Measurements from ENCODE around the gene IGFBP4.

Gene IGFBP4

DNA sequence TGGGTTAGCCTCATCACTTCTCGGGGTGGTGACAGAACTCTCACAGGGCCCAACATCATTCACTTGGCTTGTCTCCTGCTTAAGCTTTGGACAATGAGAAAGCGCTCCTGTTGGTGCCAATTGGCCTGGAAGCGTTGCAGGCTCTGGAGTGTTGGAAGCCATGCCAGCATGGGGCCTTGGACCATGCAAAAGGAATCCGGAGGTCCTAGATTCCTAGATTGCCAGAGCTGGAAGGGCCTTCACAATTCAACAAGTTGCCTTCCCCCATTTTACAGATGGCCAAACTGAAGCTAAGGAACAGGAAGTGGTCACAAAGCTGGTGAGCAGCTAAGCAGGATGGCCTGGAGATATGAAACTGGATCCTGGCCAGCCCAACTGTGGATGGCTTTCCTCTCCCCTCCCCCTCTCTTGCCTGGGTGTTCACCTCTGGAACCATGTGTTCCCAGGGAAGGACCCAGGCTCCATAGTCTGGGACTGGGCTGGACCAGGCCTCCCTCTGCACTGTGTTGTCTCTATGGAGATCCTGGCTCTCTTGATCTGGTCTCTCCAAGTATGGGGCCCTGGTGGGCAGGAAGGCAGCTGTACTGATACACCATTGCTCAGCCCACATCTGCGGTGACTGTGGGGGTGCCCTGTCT is 6.0 kb upstream of the IGFBP4 start:
- no peaks in the 10 kb centered on the region for H3K36me3 Mint-ChIP-seq (ENCODE audit: insufficient read depth)
- H3K4me1 Mint-ChIP-seq, result peaks cover 4% of the 10 kb centered on the region
- ATAC-seq (replicated peaks; ENCODE audit: extremely low read depth, poor library complexity, severe bottlenecking) (no peak), DNase-seq (ENCODE audit: low spot score in 2 of 2) (no peak)
- H3K4me3 Mint-ChIP-seq, result no peak overlapping the region
- no peak overlapping the region for H3K27ac Mint-ChIP-seq (ENCODE audit: low read depth)
- H3K27me3 Mint-ChIP-seq, result no peaks in the 10 kb centered on the region
- H3K9me3 Mint-ChIP-seq, result no peaks in the 10 kb centered on the region

DNA sequence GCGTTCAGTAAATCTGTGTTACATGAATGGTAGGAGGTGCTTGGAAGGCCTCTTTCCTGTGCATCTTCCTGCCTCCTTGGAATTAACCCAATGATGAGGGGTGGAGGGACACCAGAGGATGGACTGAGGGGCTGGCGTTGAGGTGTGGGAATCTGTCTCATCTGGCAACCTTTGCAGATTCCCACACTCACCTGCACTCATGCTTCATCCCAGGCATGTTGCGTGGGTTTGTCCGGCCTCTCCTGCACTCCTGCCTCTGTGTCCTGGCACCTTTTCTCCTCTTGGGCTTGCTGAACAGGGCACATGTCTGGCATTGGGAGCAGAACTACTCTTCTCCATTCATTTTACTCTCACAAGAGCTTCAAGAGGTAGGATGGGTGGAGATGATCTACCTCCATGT is 3.1 kb upstream of the IGFBP4 start:
- H3K36me3 Mint-ChIP-seq (ENCODE audit: insufficient read depth), result peaks cover 14% of the 10 kb centered on the region
- H3K27me3 Mint-ChIP-seq, result no peaks in the 10 kb centered on the region
- no peaks in the 10 kb centered on the region for H3K9me3 Mint-ChIP-seq
- H3K4me1 Mint-ChIP-seq, result peaks cover 15% of the 10 kb centered on the region
- no peak for ATAC-seq (replicated peaks; ENCODE audit: extremely low read depth, poor library complexity, severe bottlenecking)
- no peak for DNase-seq (ENCODE audit: low spot score in 2 of 2)
- no peak overlapping the region for H3K27ac Mint-ChIP-seq (ENCODE audit: low read depth)
- H3K4me3 Mint-ChIP-seq, result no peak overlapping the region

DNA sequence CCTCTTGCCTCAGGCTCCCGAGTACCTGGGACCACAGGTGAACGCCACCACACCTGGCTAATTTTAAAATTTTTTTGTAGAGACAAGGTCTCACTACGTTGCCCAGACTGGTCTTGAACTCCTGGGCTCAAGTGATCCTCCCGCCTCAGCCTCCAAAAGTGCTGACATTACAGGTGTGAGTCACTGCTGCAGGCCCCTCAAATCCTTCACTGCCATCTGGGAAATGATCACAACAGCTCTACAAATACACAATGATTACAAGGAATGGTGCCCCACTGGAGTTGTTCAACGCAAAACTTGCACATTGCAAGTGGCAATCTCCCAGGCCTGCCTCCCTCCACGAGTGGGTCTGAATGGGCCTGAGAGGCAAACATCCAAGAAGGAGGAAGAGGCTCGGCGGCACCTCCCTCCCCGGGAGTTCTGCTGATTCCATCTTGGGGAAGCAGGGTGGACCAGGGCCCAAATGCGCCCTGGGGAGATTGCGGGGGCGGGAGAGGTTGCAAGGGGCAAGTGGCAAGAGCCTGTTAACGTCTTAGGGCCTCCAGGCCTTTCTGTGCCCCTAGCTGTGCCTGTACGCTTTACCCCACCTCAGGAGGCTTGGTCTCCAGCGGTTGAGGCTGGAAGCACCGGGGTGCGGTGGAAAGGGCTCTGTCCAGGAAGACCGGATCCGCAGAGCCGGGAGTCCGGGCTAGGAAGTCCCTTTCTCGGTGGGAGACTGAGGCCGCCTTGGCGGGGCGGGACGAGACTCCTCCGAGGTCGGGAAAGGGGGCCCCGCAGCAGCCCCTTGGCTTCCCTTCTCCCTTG is 656 bp upstream of the IGFBP4 start:
- H3K27me3 Mint-ChIP-seq, result no peaks in the 10 kb centered on the region
- peak overlapping the region; percentile 81 for H3K4me3 Mint-ChIP-seq
- peaks cover 23% of the 10 kb centered on the region for H3K4me1 Mint-ChIP-seq
- peaks cover 16% of the 10 kb centered on the region for H3K36me3 Mint-ChIP-seq (ENCODE audit: insufficient read depth)
- DNase-seq (ENCODE audit: low spot score in 2 of 2), result no peak
- H3K9me3 Mint-ChIP-seq, result no peaks in the 10 kb centered on the region
- H3K27ac Mint-ChIP-seq (ENCODE audit: low read depth), result no peak overlapping the region
- no peak for ATAC-seq (replicated peaks; ENCODE audit: extremely low read depth, poor library complexity, severe bottlenecking)

DNA sequence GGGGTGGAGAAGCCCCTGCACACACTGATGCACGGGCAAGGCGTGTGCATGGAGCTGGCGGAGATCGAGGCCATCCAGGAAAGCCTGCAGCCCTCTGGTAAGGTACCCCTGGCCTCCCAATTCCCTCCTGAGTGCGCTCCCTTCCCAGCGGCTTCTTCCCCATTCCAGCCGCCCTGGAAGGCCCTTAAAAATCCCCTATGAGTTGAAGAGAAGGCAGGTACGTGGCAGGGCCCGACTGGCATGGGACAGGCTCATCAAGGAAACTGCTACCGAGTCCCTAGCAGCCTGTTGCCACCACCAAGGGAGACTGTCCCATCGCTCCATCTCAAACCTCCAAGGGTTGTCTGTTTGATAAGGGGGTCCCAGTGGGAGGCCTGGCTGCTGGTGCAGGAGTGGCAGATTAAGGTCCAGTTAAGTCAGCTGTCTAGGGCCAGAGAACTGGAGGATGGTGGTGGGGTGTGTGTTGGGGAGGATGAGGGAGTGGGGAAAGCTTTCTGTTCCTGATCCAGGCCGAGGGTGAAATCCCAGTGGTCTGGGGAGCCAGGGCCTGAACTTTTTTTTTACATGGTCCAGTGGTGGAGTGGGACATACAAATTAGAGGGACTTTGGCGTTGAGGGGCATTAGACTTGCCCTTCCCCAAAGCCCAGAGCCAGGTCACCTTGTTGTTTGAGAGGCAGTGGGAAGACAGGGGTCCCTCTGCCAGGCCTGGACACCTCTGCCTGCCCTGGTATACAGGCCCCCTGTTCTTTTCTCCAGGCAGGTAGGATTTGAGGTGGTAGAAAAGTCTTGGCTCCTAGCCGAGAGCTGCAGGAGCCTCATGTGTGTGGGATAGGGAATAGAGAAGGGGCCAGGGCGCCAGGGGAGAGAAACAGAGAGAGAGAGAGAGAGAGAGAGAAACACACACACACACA is 994 bp downstream of the IGFBP4 start:
- Mint-ChIP-seq H3K4me3 (peak overlapping the region; percentile 81), H3K4me1 (peaks cover 26% of the 10 kb centered on the region), H3K27ac (ENCODE audit: low read depth) (peak overlapping the region; percentile 97), H3K27me3 (no peaks in the 10 kb centered on the region), H3K36me3 (ENCODE audit: insufficient read depth) (peaks cover 16% of the 10 kb centered on the region), H3K9me3 (no peaks in the 10 kb centered on the region)
- ATAC-seq (replicated peaks; ENCODE audit: extremely low read depth, poor library complexity, severe bottlenecking) (peak; percentile 34), DNase-seq (ENCODE audit: low spot score in 2 of 2) (peak in 1 of 2 donors; percentile 18)

DNA sequence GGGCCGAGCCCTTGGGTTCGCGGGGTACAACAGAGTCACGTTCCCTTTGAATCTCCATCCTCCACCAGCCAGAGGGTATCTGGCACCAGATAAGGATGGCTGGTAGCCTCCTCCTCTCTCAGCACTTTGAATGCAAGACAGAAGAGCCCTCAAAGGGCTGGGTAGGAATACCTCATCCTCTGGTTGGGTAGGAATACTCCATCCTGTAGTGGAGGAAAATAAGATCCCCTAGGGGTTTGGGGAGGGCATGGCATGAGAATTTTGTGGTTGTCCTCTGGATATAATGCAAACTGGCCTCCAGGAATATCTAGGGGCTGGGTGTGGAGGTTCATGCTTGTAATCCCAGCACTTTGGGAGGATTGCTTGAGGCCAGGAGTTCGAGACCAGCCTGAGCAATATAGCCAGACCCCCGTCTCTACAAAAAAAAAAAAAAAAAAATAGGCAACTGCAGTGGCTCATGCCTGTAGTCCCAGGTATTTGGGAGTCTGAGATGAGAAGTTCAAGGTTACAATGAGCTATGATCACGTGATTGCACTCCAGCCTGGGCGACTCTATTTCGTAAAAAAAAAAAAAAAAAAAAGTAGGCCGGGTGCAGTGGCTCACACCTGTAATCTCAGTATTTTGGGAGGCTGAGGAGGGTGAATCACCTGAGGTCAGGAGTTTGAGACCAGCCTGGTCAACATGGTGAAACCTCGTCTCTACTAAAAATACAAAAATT is 2.7 kb downstream of the IGFBP4 start:
- Mint-ChIP-seq H3K9me3 (no peaks in the 10 kb centered on the region), H3K27ac (ENCODE audit: low read depth) (peak overlapping the region; percentile 97), H3K36me3 (ENCODE audit: insufficient read depth) (peaks cover 16% of the 10 kb centered on the region), H3K4me3 (peak overlapping the region; percentile 81), H3K4me1 (peaks cover 26% of the 10 kb centered on the region), H3K27me3 (no peaks in the 10 kb centered on the region)
- ATAC-seq (replicated peaks; ENCODE audit: extremely low read depth, poor library complexity, severe bottlenecking), result no peak
- DNase-seq (ENCODE audit: low spot score in 2 of 2), result no peak

DNA sequence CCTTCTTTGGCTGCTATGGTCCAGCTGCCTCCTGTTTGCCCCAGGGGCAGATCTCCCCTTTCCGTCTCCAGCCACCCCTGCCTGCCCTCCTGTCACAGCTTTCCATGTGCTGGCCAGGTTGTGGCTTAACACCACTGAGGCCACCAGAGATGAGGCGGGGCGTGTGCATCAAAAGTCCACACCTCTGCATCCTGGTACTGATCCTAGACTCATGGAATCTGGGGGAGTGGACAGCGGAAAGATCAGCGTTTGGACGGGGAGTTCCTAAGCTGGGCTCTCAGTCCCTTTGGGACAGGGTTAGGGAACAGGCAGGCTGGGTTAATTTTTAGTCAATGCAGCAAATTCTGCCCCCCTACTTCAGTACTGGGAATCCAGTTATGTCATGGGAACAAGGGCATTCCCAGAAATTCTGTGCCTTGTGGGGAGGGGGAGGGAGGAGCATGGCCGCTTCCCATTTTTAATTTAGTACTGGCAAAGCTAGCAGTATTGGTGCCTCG is 3.9 kb downstream of the IGFBP4 start:
- Mint-ChIP-seq H3K36me3 (ENCODE audit: insufficient read depth) (peaks cover 16% of the 10 kb centered on the region), H3K9me3 (no peaks in the 10 kb centered on the region), H3K4me1 (peaks cover 26% of the 10 kb centered on the region), H3K4me3 (no peak overlapping the region), H3K27me3 (no peaks in the 10 kb centered on the region), H3K27ac (ENCODE audit: low read depth) (peak overlapping the region; percentile 12)
- ATAC-seq (replicated peaks; ENCODE audit: extremely low read depth, poor library complexity, severe bottlenecking), result no peak
- no peak for DNase-seq (ENCODE audit: low spot score in 2 of 2)

DNA sequence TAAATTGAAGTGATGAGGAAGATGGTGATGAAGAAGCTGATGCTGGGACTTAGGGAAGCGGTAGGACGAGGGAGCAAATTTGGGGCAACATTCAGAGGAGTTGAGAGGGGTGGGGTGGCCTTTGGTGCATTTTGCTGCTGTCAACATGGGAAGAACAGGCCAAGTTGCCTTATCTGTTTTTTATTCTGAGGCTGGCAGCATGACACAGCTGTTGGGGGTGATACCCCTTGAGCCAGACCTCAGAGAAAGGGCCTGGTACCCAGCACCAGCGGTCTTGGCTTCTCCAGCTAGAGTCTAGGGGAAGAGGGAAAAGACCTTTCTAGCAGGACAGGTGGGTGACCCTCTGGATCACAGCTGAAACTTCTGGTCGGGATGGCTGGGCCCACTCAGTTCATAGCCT is 4.6 kb downstream of the IGFBP4 start:
- Mint-ChIP-seq H3K4me3 (no peak overlapping the region), H3K27ac (ENCODE audit: low read depth) (peak overlapping the region; percentile 12), H3K9me3 (no peaks in the 10 kb centered on the region), H3K36me3 (ENCODE audit: insufficient read depth) (peaks cover 15% of the 10 kb centered on the region), H3K4me1 (peaks cover 26% of the 10 kb centered on the region), H3K27me3 (no peaks in the 10 kb centered on the region)
- DNase-seq (ENCODE audit: low spot score in 2 of 2) (no peak), ATAC-seq (replicated peaks; ENCODE audit: extremely low read depth, poor library complexity, severe bottlenecking) (no peak)

DNA sequence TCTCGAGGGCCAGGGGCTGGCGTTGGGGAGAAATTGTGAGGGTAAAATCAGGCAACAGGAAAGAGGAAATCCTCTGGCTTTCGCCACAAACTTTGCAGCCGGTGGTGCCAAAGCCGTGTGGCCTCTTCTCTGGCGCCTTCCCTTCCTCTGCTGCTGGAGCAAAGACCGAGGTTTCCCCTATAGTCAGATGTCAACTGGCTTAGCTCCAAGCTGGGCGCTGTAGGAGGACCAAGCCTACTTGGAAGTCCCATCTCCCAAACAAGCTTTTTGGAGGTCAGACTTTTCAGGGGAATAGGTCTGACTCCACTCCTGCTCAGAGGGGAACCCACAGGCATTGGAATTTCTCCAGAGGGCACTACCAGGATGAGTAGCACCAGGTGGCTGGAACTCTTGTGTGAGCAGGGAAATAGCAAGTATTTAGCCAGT is 5.0 kb downstream of the IGFBP4 start:
- Mint-ChIP-seq H3K27me3 (no peaks in the 10 kb centered on the region), H3K27ac (ENCODE audit: low read depth) (no peak overlapping the region), H3K9me3 (no peaks in the 10 kb centered on the region), H3K36me3 (ENCODE audit: insufficient read depth) (peaks cover 15% of the 10 kb centered on the region), H3K4me3 (no peak overlapping the region), H3K4me1 (peaks cover 26% of the 10 kb centered on the region)
- no peak for ATAC-seq (replicated peaks; ENCODE audit: extremely low read depth, poor library complexity, severe bottlenecking)
- DNase-seq (ENCODE audit: low spot score in 2 of 2), result no peak

DNA sequence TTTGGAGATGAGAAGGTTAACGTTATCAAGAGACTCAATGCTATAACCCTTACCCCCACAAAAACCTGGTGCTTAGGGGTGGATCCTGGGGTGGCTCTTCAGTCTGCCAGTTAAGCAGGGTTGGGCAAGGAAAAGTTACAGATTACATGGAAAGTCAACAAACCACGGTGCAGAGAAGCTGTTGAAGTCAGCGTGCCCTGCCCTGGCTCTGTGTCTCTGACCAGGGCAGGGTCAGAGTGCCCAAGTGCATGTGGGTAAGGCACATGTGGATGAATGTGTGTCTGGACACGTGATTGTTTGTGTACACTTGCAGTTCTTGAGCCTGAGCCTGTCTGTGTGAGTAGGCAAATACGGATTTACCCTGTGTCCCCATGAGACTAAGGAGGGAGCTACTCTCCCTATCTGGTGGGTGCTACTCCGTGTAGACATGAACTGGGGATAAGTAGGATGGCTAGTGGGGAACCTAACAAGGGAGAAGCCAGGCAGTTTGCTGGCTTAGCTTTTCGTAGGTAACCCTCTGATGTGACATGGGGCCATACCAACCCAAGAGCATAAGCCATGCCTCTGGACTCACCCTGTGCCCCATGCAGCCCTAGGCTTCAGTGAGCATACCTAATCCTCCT is 5.5 kb downstream of the IGFBP4 start:
- Mint-ChIP-seq H3K9me3 (no peaks in the 10 kb centered on the region), H3K27ac (ENCODE audit: low read depth) (no peak overlapping the region), H3K27me3 (no peaks in the 10 kb centered on the region)

DNA sequence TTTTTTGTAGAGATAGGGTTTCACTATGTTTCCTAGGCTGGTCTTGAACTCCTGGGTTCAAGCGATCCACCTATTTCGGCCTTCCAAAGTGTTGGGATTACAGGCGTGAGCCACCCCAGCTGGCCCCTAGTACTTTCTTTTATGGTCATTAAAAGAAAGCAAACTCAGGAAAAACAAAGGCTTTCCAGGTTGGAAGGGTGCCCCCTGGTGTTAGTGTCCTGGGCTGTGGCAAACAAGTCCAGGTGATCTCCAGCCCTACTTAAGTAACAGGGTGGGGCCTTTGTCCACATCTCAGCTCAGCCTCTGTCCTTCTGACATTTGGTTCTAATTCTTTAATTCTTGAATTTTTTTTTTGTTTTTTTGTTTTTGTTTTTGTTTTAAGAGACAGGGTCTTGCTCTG is 6.9 kb downstream of the IGFBP4 start:
- H3K4me3 Mint-ChIP-seq, result no peak overlapping the region
- DNase-seq (ENCODE audit: low spot score in 2 of 2), result no peak
- peaks cover 11% of the 10 kb centered on the region for H3K4me1 Mint-ChIP-seq
- H3K36me3 Mint-ChIP-seq (ENCODE audit: insufficient read depth), result peaks cover 5% of the 10 kb centered on the region
- H3K27ac Mint-ChIP-seq (ENCODE audit: low read depth), result no peak overlapping the region
- ATAC-seq (replicated peaks; ENCODE audit: extremely low read depth, poor library complexity, severe bottlenecking), result no peak
- H3K9me3 Mint-ChIP-seq, result no peaks in the 10 kb centered on the region
- H3K27me3 Mint-ChIP-seq, result no peaks in the 10 kb centered on the region

More for the DNA sequence above, 5.5 kb downstream of the IGFBP4 start:
- H3K36me3 Mint-ChIP-seq (ENCODE audit: insufficient read depth), result peaks cover 16% of the 10 kb centered on the region
- H3K4me1 Mint-ChIP-seq, result peaks cover 25% of the 10 kb centered on the region
- DNase-seq (ENCODE audit: low spot score in 2 of 2) (no peak), ATAC-seq (replicated peaks; ENCODE audit: extremely low read depth, poor library complexity, severe bottlenecking) (no peak)
- H3K4me3 Mint-ChIP-seq, result no peak overlapping the region

DNA sequence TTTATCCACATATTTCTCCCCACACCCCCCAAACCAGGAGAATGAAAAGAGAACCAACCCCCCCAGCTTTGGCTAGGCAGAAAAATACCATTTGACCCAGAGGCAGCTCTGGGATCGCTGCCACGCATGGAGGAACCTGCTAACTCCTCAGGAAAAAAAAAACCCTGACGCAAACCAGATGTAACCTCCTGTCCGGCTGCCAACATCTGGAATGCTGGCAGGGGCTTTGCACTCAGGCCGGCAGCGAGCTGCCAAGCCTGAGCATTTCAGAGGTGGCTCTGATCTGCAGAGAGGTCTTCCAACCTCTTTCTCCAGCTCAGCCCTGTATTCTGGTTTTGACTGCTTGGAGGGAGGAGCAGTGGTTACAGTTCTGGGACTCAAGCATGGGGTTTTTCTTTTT is 8.2 kb downstream of the IGFBP4 start:
- DNase-seq (ENCODE audit: low spot score in 2 of 2), result no peak
- H3K4me1 Mint-ChIP-seq, result peaks cover 6% of the 10 kb centered on the region
- no peaks in the 10 kb centered on the region for H3K27me3 Mint-ChIP-seq
- no peak overlapping the region for H3K4me3 Mint-ChIP-seq
- no peak overlapping the region for H3K27ac Mint-ChIP-seq (ENCODE audit: low read depth)
- H3K36me3 Mint-ChIP-seq (ENCODE audit: insufficient read depth), result peaks cover 5% of the 10 kb centered on the region
- H3K9me3 Mint-ChIP-seq, result no peaks in the 10 kb centered on the region
- no peak for ATAC-seq (replicated peaks; ENCODE audit: extremely low read depth, poor library complexity, severe bottlenecking)

Measured in central memory CD8-positive, alpha-beta T cell (primary cell).